ENCODE measurements around the gene MRPL43. TPM values are rescaled to one million over a fixed set of nuclear protein-coding genes. Genes with fewer than 3 reads are reported as not detected.
"Not testable (repeated sequence)": the region's sequence is repeated elsewhere in the genome, so short reads cannot be mapped to it uniquely, and the experiment has no call there.

MRPL43 gene
- 73.6 TPM for polyA plus RNA-seq (ENCODE audit: insufficient read length)

DNA sequence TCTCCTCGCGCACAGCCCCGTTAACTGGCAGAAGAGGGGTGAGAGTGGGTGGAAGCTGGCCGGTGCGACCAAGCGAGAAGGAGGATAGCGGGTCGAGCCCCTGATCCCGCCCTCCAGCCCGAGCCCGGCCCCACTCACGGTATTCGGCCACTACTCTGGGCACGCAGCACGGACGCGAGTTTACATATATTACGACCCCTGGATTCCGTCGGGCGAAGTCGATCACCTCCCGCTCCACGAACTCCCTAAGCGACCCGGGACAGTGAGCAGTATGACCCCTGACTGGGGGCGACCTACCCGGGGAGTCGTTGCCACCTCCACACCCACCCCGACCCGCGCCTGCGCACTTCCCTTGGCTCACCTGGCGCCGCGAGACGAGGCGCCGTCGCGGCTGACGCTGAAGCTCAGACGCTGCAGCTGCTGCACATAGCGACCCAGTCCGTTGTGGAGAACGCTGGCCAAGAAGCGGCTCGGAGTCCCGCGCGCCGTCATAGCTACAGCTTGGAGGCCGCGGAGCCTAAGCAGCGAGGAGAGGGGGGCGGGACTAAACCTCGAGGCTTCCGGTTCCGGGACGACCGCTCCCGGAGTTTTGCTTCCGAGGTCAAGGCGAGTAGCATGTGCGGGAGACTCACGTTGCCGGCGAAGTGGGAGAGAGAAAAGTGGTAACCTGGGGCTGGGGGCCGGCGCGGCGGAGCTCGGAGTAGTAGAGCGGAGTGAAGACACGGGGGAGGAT is at the start of gene MRPL43, which contains the start of gene TWNK:
Gene MRPL43, minus strand, starts transcription at position 546 of the 733 bp plus-strand sequence. Its CDS starts 54 bp downstream, at position 492.
Gene TWNK, plus strand, starts transcription at position 592 of the 733 bp plus-strand sequence. CDS start 668 bp downstream, outside the sequence.
- peak; percentile 44 for DNase-seq (ENCODE audit: low read depth)

DNA sequence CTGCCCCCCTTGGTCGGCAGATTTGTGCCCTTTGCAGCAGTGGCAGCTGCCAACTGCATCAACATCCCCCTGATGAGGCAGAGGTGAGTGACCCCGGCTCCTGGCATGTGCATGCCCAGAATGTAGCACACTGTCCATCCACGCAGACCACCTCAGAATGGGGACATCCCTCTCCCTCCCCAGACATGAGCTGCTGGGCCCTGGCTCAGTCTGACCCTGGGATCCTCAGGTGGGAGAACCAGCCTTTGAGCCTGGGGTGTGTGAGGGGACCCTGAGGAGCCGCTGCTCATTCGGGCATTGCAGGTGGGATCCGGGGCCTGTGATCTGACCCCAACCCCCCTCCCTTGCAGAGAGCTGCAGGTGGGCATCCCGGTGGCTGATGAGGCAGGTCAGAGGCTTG is 49.4 kb upstream of the MRPL43 start:
- no peak for DNase-seq (ENCODE audit: low read depth)

DNA sequence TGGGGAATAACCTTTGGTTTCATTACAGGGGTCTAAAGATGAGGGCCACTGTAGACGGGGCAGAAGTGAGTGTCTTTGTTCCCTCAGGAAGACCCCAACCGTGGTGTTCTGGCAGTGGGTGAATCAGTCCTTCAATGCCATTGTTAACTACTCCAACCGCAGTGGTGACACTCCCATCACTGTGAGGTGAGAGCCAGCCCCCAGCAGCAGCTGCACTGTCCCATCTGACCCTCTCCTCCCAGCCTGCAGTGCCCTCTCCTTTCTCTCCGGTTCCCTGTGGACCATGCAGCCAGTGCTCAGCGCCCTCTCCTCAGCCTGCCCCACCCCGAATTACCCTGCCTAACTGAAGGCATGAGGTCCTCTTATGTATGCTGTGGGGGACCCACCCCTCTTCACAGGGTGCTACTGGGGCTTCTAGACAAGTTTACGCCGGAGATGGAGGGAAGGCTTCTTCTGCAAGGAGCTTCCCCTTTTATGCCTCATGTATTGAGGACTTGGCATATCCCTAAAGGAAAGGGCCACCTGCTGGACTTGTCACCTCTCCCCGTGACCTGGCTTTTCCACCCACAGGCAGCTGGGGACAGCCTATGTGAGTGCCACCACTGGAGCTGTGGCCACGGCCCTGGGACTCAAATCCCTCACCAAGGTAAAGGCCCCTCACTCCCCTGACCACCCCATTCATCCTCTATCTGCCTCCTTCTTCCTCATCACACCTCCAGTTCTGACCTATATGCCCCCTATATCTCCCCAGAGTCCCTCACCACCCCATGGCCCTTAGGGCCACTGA is 48.8 kb upstream of the MRPL43 start:
- DNase-seq (ENCODE audit: low read depth): no peak

DNA sequence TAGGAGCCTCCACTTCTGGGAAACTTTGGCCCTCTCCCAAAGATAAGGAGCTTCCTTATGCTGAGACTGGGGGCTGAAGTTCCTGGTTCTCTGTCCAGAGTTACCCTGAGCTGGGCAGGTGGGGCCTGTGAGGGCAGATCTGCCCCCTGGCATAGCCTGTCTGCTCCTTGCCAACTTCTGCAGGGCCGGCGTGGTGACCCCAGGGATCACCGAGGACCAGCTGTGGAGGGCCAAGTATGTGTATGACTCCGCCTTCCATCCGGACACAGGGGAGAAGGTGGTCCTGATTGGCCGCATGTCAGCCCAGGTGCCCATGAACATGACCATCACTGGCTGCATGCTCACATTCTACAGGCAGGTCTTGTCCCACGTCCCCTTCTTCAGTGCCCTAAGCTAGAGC is 48.0 kb upstream of the MRPL43 start:
- DNase-seq (ENCODE audit: low read depth): no peak

DNA sequence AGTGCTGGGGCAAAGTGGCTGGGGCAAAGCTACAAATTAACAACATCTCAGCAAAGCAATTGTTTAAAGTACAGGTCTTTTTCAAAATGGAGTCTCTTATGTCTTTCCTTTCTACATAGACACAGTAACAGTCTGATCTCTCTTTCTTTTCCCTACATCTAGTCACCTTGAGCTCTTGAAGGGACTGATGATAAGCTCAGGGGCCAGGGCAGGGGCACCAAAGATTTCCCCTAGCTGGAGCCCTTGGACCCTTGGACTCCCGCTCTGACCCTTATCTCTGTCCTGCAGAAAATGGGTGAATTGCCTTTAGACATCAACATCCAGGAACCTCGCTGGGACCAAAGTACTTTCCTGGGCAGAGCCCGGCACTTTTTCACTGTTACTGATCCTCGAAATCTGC is 47.1 kb upstream of the MRPL43 start:
- DNase-seq (ENCODE audit: low read depth): not testable (repeated sequence)

DNA sequence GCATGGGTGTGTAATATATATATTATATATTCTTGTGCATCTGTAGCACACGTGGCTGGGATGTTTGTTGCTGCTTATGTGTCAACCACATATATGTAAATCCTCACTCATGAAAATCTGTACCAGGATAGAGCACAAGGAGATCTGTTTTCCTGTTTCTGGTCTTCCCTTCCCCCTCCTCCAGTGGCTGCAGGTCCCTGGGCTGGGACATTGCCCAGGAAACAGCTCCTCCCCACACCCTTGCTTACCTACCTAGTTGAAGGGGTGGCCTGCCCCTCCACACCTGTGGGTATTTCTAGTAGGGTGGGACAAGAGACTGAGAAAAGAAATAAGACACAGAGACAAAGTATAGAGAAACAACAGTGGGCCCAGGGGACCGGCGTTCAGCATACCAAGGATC is 46.0 kb upstream of the MRPL43 start:
- DNase-seq (ENCODE audit: low read depth): no peak

DNA sequence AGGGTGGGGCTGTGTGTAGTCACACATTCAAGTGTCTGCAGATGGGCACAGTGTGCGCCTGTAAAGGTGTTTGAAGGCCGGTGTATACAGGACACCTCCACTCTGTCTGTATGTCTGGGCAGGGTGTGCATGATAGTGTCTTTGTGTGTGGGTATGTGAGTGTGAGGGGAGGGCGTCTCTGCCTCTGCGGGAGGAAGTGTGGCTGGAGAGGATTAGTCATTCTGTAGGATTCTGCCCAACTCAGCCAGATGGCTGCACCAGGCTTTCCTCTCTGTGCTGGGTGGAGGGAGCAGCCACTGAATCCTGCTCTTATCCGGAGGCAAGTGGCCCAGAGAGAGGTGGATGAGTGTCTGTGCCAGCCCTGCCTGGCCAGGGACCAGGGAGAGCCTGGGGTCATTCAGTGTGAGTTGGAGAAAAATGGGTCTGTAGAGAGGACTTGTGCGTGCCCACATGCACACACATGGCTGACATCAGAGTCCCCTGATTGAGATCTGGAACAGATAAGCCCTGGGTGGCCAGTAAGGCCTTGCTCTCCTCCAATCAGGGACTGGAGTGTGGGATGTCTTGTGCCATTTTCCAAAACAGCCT is 45.4 kb upstream of the MRPL43 start:
- DNase-seq (ENCODE audit: low read depth): peak; percentile 48

DNA sequence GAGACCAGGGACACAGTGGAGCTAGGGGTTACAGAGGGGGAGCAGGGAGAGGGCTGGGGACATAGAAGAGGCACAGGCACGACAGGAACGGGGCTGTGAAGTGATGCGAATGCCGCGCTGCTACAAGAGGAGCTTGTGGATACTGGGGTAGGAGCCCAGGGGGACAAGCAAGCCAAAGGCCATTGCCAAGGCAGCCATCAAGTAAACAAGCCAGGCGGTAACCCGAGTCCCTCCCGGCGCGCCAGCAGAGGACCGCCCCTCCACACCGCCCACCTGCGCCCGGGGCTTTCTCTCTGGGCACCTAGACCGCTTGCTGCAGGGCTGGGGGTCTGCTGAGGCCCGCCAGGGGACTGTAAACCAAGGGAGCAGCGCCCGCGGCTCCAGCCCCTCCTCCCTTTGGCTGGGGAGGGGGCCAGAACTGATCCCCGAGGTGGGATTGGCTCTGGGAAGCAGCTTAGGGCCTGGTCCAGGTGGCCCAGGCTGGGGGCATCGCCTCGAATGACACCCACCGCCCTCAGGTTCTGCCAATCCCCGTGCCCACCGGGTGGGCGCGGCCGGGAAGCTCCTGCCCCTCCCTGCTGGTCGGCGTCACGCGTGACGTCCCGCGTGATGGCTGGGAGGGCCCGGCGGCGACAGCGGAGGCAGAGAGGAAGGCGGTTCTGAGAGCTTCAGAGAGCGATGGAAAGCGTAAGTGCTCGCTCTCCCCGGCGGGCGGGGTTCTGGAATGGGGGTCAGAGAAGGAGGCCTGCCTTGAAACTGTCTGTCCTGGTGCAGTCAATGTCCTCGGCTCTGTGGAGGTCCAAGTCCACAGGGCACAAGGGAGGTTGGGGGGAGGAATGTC is 44.7 kb upstream of the MRPL43 start:
- no peak for DNase-seq (ENCODE audit: low read depth)

DNA sequence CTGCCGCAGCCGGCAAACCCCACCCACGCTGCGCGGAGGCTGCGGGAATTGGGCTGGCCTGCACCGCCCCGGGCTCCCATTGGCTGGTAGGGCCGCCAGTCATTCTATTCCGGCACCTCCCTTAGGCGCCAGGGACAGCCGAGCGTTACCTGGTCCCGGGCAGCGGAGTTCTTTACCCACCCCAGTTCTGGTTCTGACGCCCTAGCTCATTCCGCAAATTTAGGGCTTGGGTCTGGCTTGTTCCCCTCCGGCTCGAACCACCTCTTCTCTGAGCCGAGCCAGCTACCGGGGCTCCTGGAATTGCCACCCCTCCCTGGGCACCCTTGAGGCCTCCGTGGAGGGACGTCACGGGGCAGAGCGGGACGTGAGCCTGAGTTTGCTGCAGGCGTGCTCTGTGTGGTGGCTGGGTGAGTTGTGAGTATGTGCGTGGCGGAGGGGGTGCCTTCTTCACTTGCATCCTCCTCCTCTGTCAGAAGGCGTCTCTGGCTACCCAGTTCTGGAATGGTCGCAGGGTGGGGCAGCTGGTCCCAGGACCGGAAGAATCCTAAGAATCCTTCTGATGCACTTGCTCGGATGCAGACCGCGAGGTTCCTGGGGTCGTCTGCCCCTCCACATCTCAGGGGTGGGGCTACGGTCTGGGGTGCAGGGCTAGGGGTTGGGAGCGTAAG is 44.0 kb upstream of the MRPL43 start, which contains the start of the genes PDZD7 and SFXN3:
Gene PDZD7, minus strand, starts transcription at position 2 of the 668 bp plus-strand sequence. CDS start 910 bp downstream, outside the sequence.
Gene SFXN3, plus strand, starts transcription at position 107 of the 668 bp plus-strand sequence. CDS start 3,461 bp downstream, outside the sequence.
- peak; percentile 59 for DNase-seq (ENCODE audit: low read depth)

DNA sequence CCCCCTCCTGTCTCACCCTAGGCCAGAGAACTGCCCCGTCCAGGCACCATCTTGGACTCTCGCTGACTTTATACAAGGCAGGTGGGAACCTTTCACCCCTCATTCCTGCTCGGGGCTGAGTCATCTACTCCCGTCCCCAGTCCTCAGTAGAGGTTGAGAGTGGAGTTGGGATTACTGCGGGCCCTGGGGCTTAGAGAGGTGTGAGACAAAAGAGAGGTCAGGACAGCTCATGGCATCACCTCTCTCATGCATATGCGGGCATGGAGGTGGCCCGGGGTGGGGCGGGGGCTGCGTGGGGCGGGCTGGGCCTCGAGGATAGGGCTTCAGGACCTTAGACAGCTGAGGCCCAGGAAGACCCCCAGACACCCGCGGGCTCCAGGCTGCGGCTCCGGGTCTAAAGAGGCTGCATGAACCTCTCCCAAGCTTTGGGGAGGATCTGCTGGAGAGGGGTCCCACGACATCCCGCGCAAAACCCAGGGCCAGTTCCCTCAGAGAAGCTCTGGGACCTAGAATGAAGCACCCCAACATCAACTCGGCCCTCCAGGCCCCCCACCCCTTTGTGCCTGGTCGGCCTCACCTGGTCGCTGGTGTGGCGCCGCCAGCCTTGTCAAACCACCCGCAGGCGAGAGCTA is 43.3 kb upstream of the MRPL43 start:
- DNase-seq (ENCODE audit: low read depth): no peak

DNA sequence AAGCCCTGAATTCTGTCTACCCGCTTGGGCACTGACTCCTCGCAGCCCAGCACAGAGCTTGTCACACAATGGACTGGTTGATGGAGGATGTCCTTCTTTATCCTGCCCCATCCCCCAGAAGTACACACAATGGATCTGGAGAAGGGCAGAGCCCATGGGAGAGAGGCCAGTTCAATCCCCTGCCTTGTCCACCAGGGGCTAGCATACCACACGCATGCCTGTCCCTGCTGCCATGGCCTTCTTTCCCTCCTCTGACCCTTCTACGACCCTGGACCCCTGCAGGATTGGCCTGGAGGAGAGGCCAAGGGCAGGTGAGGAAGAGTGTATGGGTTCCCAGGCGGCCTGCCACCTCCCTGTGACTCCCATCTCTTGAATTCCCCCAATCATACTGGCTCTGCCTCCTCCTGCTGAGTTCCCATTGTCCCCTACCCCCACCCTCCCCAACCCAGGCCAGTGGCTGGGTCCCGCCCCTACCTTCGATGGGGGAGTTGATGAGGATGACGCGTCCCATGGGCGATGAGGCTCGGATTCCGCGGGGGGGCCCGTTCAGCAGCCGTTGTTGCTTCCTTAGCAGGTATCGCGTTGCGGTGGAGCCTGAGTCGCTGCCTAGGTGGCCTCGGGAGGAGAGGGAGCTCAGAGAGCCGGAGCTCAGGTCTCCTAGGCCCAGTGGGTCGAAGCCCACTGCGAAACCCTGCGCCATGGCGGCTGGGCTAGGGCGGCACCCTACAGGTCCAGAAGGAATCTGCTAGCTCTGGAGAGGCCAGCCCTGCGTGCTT is 42.4 kb upstream of the MRPL43 start:
- DNase-seq (ENCODE audit: low read depth): no peak

DNA sequence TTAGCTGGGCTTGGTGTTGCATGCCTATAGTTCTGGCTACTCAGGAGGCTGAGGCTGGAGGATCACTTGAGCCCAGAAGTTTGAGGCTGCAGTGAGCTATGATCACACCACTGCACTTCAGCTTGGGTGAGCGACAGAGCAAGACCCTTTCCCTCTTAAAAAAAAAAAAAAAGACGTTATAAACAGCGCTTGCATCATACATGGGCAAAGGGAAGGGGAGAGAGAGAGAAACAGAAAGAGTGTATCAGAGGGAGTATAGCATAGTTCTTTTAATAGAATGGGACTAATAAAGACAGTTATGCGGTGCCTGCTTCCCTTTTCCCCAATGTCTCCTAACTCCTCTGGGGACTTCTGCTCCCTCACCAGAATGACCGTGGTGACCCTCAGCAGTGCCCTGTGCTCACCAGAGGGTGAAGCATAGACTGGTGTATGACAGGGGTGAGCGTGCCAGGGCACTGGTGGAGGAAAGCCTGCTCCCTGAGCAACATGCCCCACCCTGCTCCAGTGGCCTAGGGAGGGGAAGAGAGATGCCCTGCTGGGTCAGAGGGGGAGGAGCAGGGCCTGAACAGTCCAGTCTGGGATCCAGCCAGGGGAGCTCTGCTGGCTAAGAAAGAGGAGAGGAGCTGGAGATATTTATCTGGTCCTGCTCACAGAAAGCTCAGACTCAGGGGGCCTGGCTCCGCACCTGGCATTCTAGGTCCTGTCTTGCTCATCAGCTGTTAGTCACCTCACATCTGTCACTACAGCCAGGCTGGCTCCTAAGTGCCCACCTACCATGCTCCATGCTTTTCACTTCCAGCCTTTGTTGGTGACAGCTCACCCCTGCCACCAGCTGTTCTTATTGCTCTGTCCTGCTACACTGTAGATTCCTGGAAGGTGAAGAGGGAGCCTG is 41.4 kb upstream of the MRPL43 start:
- no peak for DNase-seq (ENCODE audit: low read depth)

DNA sequence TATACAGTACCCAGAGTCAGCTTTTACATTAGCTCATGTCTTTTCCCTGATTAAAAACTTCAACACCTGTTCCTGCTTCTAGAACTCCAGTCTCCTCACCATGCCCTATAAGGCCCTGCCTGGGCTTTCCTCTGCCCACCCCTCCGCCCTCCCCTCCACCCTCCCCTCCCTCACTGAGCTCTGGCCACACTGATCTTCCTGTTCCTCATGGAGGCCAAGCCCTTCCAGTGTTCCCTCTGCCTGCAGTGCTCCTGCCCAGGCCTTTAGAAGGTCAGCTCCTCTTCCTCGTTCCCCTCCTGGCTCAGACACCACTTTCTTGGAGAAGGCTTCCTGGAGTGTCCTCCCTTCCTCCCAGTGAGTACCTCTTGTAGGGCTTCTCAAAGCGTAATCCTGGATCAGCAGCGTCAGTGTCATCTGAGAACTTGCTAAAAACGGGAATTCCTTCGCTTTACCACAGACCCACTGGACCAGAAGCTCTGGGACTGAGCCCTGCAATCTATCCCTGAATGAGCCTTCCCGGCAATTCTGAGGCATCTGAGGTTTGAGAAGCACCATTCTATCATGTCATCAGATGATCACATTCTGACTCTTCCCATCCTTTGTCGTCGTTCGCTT is 39.9 kb upstream of the MRPL43 start:
- DNase-seq (ENCODE audit: low read depth): no peak

DNA sequence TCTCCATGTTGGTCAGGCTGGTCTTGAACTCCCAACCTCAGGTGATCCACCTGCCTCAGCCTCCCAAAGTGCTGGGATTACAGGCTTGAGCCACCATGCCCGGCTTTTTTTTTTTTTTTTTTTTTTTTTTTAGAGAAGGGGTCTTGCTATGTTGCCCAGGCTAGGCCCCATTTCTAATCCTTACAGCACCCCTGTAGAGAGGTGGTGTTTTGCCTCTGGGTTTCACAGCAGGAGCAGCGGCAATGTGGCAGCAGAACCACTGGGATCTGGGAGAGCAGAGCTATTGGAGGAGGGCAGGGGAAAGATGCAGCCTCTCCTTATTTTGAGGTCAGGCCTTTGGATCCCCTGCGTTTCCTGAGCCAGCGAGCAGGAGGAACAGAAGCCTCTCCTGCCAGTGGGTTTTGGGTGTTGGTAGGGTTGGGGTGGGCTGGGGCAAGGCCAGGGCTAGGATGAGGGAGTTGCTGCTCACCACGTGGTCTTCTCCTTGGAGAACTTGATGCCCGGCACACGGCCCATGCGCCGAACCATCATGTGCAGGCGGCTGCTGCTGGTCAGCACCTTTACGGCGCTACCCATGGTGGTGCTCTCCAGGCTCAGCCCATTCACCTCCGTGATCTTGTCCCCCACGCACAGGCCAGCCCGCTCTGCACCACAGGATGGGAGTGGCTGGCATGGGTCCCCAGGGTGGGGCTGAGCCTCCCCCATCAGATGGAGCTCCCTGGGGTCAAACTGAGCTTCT is 35.8 kb upstream of the MRPL43 start:
- DNase-seq (ENCODE audit: low read depth): no peak

DNA sequence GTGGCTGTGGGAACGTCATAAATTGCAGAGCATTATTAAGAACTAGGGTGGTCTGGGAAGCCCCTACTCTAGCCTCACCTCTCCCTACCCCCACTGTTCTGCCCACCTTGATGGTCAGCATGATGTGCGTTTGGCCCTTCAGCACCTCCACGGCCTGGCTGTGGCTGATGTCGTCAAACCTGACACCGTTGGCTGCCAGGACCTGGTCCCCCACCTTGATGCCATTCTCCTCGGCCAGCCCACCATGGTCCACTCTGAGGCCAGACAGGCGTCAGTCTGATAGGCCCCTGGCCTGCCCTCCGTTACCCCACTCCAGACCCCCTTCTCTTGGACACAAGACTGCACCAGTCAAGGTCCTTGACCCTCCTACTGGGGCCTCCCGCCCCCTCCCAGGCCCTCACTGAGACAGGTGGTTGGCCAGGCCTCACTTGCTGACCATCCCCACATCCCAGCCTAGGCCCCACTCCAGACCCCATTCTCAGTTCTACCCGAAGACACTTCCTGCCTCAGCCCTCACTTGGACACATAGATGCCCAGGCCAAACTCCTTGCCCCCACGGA is 34.5 kb upstream of the MRPL43 start:
- DNase-seq (ENCODE audit: low read depth): no peak

DNA sequence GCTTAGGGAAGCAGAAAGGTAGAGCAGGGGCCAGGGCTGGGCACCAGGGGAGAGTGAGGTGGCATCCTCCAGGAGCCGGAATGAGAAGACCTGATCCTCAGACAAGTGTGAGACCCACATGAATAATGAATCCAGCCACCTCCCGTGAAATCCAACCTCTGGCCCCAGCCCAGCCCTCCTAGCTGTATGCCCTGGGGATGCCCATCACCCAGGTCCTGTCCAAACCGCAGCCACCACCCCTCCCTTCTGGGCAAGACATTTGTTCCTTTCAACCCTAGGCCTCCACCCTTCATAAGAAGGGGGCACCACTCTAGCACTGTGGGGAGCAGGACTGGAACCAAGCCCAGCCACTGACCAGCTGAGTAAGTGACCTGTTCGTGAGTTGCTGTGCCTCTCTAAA is 33.9 kb upstream of the MRPL43 start:
- DNase-seq (ENCODE audit: low read depth): no peak
